ENCODE data around the gene PTPN23.

The PTPN23 gene

DNA sequence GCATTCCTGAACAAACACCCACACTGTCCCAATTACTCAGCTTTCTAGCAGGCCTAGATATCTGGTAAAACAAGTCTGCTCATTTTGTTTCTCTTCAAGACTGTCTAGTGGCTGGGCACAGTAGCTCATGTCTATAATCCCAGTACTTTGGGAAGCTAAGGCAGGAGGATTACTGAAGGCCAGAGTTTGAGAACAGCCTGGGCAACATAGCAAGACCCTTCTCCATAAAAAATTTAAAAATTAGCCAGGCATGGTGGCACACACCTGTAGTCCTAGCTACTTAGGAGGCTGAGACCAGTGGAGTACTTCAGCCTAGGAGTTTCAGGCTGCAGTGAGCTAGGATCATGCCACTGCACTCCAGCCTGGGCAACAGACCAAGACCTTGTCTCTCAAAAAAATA lies 6.2 kb upstream of the PTPN23 start:
- DNase-seq (ENCODE audit: low read depth) = no peak

DNA sequence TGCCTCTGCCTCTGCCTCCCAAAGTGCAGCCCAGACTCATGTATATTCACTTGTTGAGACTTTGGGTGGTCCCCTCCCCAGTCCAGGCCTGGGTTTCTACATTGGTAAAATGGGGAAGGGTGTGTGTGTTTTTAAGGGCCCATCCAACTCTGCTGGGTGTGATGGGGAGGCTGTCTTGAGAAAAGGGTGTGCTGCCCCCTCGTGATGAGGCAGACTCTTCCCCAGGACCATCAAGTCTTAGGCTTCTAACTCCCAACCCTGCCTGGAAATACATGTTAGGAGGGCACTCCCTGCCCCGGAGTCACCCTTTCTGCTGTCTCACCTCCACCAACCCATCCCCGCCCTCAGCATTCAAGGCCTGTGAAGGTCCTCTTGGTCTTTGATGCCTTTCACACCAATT lies 4.4 kb upstream of the PTPN23 start:
- DNase-seq (ENCODE audit: low read depth) = no peak

DNA sequence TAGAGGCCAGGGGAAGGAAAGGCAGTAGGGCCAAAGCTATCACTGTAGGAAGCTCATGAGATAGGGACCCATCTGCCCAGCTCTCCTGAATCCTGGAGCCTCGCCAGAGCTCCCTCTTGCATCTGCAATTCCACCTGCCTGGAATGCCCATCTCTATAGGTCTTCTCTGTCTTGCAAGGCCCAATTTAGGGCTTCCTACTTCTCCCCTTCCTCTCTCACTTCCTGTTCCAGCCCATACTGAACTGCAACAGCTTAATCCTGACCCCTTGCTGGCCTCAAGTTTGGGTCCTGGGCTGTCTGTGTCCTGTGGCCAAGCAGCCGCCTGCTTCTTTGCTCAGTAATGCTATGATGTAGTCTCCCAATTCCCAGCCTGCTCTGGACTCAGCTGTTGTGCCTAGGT lies 3.6 kb upstream of the PTPN23 start:
- no peak for DNase-seq (ENCODE audit: low read depth)

DNA sequence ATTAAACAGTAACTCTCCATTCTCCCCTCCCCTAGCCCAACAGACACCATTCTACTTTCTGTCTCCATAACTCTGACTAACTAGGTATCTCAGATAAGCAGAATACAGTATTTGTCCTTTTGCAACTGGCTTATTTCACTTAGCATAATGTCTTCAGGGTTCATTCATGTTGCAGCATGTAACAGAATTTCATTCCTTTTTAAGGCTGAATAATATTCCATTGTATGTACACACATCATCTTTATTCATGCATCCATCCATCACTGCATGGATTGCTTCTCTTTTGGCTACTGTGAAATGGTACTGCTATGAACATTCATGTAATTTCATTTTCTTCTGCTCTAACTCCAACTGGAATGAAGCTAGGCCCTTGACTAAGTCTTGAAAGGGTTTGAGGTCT lies 2.0 kb upstream of the PTPN23 start:
- DNase-seq (ENCODE audit: low read depth) = no peak

DNA sequence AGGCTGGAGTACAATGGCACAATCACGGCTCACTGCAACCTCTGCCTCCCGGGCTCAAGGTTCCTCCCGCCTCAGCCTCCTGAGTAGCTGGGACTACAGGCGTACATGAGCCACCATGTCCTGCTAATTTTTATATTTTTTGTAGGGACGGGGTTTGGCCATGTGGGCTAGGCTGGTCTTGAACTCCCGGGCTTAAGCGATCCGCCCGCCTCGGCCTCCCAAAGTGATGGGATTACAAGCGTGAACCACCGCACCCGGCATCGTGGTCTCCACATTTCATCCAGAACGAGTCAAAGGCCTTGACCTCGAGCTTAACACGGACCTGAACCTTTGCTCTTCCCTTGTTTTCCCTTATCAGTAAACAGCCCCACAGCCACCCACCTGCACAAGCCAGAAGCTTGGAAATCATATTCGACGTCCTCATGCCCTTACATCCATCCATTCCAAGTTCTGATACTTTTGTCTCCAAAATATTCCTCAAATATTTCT lies 1.4 kb upstream of the PTPN23 start:
- DNase-seq (ENCODE audit: low read depth) = no peak

DNA sequence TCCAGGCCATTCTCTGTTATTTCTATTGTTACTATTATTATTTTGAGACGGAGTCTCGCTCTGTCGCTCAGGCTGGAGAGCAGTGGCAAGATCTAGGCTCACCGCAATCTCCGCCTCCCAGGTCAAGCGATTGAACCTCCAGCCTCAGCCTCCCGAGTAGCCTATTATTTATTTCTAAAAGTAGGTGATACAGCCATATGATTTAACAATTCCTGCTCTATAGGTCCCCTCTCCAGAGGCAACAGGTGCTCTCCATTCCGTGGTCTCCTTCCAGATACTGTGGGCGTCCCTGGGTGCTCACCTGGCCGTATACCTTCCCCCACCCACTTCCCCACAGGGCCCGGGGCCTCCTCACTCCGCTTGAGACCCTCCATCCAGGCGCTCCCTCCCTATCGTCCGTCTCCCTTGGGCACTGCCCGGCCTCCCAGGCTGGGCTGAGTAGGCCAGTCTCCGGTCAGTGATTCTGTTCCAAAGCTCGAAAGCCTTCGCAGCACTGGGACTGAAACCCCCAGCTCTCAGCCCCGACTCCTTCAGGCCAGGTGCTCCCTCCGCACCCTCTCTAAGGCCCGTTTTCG lies 708 bp upstream of the PTPN23 start:
- no peak for DNase-seq (ENCODE audit: low read depth)

DNA sequence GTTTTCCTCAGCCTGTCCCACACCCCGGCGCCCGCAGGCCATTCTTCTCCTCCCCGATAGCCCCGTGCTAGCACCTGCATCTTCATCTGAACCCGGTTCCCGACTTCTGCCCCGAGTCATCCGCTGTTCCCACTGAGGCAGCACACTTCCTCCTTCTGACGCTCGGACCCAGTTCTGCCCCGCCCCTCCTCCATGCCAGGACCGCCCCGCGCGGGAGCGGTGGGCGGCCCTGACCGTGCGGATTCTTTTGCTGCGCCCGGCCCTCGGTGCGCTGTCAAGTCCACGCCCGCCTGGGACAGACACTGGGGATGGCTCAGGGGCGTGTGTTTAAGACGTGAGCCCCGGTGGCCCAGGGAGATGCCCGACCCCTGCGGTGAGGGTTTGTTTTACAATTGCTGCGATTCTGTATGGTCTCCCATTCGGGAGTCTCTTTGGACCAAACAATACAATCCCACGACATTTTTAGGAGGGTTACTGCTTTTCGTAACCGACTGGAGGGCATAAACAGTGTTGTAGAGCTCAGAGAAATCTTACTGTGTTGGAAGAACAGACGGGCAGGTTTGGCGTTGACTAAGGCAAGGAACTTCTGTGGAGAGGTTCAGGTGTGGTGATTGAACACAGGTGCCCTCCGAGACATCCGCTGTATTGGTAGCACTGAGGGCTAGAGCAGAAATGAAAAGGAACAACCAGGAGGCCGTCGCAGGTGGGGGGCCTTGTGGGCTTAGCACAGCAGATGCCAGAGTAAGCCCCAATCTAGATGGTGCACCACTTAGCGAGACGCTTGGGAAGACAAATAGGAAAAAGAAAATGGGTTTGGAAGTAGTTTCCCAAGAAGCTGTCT lies 716 bp downstream of the PTPN23 start:
- peak; percentile 46 for DNase-seq (ENCODE audit: low read depth)

DNA sequence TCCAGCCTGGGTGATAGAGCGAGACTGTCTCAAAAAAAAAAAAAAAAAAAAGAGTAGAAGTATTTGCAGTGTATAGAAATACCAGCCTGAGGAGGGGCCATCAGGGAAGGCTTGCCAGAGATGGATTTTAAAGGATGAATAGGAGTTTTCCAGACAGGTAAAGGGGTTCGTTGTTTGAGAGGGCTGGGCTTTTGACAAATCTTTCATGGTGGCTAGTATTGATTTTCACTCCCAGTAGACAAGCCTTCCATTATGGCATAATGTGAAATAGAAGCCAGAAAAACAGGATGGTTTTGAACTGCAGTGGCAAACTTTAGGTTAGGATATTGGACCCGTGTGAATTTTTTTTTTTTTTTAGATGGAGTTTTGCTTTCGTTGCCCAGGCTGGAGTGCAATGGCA lies 3.6 kb downstream of the PTPN23 start:
- no peak for DNase-seq (ENCODE audit: low read depth)

DNA sequence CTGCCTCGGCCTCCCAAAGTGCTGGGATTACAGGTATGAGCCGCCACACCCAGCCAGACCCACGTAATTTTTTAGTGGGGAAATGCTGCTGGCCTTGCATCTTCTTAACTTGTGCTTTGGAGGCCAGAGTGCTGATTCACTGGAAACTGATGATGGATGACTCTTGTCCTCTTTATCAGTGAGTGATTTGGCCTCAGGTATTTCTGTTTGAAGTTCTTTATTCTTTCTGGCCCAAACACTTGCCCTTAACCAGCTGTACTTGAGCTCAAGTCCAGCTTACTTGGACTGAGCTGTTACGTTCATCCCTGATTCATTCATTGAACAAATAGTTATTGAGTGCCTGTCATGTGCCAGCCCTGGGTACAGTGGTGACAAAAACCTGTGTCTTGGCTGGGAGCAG lies 4.2 kb downstream of the PTPN23 start:
- no peak for DNase-seq (ENCODE audit: low read depth)

DNA sequence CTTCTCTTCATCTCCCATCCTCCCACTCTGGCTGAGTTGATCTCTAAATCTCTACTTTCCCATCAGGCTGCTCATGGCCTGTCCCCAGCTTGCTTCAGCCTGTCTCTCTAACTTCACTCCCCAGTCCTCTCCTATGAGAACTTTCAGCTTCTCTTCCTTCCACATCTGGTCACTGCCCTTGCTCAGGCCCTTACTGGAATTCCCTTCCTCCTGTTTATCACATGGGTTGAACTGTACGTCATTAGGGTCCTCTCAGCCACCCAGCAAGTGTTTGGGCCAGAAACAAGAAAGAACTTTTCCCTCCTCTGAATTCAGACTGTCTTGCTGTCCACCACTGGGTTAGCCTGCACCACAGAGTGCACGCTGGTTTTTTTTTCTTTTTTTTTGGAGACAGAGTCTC lies 5.0 kb downstream of the PTPN23 start:
- no peak for DNase-seq (ENCODE audit: low read depth)

DNA sequence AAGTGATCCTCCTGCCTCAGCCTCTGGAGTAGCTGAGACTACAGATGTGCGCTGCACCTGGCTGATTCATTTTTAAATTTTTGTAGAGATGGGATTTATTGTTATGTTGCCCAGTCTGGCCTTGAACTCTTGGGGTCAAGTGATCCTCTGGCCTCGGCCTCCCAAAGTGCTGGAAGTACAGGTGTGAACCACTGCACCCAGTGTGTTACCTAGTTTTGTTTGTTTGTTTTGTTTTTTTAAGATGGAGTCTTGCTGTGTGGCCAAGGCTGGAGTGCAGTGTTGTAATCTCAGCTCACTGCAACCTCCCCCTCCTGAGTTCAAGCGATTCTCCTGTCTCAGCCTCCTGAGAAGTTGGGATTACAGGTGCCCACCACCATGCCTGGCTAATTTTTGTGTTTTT lies 12.1 kb downstream of the PTPN23 start:
- no peak for DNase-seq (ENCODE audit: low read depth)

DNA sequence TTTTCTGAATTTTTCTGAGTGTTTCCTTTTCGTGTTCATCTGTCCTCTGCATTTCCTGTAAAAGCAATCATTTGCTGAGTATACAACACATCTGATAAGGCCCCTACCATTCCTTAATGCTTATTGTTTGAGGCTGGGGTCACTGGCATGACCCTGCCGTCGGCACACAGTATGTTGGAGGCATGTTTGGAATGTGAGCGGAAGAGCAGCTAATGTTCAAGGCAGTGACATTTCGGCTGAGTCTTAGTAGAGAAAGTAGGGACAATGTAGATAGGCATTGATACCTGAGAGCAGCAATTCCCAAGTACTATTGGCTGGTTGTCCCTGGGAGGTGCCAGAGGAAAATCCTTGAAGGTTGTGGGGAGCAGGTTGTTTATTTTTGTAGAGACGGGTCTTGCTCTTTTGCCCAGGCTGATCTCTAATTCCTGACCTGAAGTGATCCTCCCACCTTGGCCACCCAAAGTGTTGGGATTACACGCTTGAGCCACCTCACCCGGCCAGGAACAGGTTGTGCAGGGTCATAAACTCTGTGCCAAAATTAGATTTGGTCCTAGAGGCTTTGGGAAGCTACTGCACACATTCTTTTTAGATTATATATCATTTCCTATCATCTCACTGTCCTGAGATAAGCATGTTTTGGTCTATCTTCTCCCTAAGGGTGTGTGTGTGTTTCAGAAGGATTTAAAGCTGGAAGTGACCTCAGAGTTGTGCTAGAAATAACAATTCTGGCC lies 13.5 kb downstream of the PTPN23 start:
- DNase-seq (ENCODE audit: low read depth) = no peak

DNA sequence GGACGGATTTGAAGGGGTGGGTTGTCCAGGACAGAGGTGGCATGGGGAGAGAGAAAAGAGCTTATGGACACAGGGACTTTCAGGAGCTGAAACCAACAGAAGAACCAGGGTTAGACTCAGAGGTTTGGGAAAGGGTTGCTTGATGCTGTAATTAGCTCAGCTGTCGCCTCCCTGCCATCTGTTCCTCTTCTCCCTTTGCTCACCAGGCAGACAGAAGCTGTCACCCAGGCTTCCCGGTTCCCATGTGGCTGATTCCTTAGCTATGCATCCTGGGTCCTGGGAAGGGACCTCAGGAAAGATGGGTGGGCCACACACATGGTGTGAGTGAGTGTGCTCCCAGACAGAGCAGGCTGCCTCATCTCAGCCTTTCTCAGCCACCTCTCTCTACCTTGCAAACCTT lies 14.1 kb downstream of the PTPN23 start:
- DNase-seq (ENCODE audit: low read depth) = no peak

DNA sequence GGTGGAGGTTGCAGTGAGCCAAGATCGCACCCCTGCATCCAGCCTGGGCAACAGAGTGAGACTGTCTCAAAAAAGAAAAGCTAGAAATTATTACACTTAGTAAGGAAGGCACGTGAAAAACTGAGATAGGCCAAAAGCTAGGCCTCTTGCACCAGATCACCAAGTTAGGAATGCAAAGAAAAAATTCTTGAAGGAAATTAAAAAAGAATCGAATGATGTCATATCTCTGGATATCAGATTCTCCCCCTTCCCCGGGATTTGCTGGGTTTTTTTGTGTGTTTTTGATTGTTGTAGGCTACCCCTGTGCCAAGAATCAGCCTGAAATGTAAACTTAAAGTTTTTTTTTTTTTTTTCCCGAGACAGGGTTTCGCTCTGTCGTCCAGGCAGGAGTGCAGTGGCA lies 17.4 kb downstream of the PTPN23 start:
- no peak for DNase-seq (ENCODE audit: low read depth)

DNA sequence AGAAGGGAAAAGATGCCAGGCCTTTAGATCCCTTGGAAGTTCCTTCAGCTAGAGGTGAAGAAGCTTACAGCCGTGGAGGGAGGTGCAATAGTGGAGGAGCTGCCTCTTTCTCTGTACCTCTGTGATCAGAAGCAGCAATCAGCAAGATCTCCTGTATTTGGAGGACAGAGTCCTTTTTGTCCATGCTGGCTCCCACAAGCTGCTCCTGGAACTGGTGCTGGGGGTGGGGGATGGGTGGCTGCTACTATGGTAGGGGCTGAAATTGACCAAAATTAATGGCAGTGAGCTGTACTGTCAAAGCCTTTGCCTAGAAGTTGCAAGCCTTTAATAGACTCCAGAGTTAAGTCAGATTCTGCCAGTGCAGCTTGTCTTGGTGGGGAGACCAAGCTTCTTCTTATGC lies 18.2 kb downstream of the PTPN23 start:
- no peak for DNase-seq (ENCODE audit: low read depth)

DNA sequence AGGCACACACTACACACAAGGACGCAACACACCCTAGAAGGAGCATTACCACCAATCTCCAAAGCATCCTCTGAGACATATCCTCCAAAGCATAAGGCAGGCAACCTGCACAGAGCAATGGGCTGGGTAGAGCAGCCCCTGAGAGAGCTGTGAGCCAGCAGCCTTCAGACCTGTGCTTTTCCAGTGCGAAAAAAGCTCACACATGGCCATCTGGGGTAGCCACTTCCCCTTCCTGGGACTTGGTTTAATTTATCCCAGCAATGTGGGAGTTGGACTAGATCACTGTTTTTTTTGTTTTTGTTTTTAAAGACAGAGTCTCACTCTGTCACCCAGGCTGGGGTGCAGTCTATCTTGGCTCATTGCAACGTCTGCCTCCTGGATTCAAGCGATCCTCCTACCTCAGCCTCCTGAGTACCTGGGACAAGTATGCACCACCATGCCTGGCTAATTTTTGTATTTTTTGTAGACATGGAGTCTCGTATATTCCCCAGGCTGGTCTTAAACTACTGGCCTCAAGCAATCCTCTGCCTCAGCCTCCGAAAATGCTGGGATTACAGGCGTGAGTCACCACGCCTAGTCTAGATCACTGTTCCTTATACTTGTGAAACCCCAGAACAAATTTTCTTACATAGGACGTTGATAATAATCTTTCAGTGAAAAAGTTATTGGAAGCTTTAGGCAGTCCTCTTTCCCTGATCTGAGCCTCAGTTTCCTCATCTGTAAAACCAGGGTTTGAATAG lies 18.9 kb downstream of the PTPN23 start:
- DNase-seq (ENCODE audit: low read depth) = no peak

DNA sequence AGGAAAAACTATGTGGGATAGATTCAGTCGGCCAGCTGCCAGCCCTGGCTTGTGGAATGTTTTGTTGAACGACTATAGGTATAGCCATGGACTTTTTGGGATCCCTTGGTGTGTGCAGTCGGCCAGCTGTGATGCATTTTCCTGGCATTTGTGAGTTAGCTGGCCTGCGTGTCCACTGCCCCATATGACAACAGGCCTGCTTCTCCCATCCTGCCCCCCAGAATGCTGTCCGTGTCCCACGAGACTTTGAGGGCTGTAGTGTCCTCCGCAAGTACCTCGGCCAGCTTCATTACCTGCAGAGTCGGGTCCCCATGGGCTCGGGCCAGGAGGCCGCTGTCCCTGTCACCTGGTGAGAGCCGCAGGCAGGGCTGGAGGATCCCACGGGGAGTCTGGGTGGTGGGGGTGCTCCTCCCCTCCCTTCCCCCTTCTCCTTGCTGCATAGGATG lies 23.6 kb downstream of the PTPN23 start:
- no peak for DNase-seq (ENCODE audit: low read depth)

DNA sequence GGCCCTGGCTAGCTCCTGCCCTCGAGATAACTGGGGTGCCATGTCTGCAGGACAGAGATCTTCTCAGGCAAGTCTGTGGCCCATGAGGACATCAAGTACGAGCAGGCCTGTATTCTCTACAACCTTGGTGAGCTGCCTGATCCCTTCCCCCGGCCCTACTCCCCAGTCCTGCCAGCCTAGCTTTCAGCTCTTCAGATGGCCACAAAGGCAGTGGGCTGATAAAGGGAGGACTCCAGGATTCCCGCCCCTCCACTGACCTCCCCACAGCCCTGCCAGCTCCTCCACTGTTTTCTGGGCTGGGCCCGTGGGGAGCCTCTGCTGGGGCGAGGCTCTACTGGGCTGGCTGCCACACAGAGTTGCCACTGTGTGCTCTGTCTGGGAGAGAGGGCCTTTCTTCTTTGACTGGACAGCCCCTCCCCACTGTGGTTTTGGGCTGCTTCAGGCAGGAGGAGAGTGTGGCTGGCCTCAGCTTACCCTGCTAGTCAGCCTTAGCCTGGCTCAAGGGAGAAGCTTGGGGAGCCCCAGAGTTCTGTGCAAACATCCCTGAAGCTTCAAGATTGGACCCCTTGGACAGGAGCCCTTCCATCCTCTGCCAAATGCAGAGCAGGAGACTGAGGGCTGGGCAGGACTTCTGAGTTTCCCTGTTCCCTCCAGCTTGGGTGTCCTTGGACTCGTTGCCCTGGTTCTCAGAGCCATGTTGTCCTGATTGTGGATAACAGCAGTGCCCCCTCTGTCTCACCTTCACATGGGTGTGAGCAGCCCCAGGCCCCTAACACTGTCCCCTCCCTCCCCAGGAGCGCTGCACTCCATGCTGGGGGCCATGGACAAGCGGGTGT lies 24.4 kb downstream of the PTPN23 start:
- no peak for DNase-seq (ENCODE audit: low read depth)

DNA sequence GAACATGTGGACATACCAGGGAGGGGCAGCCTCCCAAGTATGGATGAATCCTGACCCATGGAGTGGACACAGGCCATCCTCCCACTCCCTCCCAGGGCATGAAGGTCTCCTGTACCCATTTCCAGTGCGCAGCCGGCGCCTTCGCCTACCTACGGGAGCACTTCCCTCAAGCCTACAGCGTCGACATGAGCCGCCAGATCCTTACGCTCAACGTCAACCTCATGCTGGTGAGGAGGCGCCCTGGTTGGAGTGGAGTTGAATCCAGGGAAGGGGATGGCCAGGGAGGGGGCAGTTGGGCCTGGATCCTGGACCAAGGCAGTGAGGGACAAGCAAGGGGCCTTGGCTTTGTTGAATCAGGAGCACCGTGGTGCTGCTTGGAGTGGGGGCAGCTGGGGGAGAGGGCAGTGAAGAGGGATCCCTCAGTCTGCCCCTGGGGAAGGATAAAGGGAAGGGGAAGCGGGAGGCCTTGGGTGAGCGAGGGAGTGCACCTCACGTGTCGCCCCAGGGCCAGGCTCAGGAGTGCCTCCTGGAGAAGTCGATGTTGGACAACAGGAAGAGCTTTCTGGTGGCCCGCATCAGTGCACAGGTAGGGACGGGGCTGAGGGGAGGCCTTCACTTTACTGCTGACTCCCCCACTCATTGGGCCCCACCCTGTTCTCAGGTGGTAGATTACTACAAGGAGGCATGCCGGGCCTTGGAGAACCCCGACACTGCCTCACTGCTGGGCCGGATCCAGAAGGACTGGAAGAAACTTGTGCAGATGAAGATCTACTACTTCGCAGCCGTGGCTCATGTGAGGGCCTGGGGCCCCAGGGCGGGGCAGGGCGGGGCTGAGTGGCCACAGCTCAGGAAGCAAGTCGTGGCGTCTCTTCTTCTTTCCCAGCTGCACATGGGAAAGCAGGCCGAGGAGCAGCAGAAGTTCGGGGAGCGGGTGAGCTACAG lies 25.3 kb downstream of the PTPN23 start:
- DNase-seq (ENCODE audit: low read depth) = no peak

DNA sequence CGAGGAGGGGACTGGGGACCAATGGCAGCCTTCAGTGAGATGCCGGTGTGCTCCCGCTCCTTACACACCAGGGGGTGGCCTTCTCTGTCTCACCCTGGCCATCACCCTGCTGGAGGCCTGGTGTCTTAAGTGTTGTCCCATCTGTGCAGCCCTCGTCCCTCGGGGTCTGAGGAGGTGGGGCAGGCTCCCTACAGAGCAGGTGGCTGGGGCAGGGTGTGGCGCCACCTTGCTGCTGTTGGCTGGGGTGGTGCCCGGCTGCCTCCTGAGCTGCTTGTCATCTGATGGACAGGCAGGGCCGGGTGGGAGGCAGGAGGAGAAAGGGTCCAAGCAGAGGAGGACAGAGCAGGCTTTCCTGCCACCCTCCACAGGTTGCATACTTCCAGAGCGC lies 25.9 kb downstream of the PTPN23 start:
- no peak for DNase-seq (ENCODE audit: low read depth)
